Stimulated activated CD8-positive, alpha-beta memory T cell treated with anti-CD3 and anti-CD28 coated beads, Interleukin-4, amount 100 ng/mL, for 1 hour (primary cell): Measurements from ENCODE around the gene MAGI2.

ENCODE experiments used
- DNase-seq, 2 donors: peaks; one replicate each; pipeline ENCODE4 v3.0.0-alpha.2; 2020; ENCODE audit warnings: low read depth in 2 of 2, low spot score in 1 of 2

MAGI2 gene

DNA sequence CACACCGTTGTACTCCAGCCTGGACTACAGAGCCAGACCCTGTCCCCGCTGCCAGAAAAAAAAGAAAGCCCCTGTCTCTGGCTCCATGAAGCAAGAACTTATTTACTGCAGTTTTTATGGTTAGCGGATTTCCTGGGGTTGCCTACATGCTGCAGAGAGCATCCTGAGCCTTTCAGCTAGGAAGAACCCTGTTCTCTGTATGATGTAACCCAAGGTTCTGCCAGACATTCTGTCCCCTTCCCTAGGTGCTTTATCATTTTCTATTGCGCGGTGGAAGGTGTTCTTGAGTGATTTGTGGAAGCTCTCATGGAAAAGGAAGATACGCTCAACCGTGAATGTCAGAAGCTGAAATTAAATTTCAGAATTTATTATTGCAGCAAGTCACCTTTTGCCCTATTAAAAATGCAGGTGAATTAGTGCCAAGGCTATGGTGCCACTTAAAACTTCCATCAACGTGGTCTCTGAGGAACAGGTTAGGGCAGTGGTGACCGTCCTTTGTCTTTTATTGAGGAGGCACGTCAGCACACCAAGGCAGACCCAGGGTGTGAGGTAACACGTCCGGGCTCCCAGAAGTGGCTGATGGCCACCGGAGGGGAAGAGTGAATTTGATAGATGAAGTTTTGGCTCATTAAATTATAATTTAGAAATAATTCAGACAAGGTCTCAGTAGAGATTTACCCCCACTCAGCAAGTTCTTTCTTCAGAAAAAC lies 1381.8 kb downstream of the MAGI2 start:
- no peak for DNase-seq

DNA sequence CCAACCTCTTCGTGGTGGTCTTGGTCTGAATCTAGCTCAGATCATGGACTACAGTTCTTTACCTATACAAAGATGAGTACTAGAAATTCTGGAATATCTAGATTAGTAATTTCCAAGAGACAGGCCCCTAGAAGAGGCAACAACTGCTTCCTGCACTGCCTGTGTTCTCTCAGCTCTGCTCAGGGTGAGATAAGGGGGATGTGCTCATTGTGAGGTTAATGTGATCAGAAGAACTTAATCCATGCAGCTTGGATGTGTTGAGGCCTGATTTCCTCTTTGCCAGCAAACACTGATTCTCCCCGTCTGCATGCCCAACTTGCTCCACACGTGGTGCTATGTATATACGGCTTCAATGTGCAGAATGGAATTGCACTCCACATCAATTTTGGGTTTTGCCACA lies 1386.9 kb downstream of the MAGI2 start:
- DNase-seq: no peak

DNA sequence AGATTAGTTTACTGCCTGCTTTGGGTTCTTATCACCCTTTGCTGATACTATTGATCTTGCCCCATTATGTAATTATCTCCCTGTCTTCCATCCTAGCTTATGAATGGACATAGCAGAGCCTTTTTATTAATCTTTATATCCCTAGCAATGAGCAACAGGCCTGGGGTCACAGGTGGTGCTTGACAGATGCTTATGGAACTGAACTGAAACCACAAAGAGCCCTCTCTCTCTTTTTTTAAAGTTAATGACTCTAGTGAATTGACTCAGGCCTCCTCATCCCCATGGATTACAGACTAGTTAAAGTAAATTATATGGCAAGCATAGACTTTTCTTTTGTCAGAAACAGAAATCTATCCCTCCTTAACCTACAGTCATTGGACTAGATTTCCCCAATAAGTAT lies 1389.7 kb downstream of the MAGI2 start:
- no peak for DNase-seq

DNA sequence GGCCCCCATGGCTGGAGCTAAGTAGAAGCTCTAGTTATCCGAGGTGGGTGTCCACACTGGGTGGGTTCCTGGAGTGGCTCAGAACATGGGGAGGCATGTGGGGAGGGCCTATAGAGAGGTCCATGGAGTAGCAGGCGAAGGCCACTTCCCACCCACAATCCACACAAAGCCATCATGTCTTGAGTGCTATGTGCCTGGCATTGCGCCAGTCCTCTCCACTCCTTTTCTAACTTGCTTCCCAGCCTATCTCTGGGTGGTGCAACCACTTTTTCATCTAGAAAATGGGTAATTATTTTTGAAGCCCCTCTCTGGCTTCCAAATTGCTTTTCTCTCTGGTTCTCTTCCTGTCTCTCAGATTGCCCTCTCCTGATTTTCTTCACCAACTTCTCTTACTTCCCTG lies 1391.3 kb downstream of the MAGI2 start:
- no peak for DNase-seq

DNA sequence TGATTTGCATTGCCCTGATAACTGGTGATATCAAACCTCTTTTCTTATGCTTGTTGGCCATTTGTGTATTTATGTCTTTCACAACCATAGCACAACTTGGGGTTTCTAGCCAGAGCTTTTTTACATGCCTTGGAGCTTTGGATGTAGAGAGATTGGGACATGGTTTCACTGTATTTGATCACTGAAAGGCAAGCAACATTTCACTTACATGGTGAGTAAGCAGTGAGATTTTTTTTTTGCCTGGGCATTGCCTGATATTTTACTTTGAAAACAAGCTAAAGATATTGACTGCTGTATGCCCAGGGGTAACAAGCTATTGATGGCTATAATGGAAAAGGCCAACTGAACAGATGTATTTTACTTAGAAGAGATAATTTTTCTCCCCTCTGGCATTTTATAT lies 1395.9 kb downstream of the MAGI2 start:
- DNase-seq: no peak

DNA sequence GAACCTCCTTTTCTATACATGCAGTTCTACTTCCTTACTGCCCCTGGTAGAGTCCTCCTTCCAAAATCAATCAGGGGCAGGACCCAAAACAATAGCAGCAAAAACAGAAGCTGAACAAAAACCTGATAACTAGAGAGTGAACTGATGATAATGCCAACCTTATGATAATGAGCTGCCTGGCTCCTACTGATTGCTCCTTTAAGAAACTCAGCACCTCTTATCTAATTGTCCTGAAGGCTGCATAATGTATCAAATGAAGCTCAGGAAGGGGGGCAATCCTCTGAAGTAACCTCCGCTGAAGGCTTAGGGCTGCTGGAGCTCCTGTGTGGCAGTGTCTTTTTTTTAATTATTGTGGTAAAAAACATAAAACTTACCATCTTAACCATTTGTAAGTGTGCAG lies 1397.9 kb downstream of the MAGI2 start:
- DNase-seq: no peak

DNA sequence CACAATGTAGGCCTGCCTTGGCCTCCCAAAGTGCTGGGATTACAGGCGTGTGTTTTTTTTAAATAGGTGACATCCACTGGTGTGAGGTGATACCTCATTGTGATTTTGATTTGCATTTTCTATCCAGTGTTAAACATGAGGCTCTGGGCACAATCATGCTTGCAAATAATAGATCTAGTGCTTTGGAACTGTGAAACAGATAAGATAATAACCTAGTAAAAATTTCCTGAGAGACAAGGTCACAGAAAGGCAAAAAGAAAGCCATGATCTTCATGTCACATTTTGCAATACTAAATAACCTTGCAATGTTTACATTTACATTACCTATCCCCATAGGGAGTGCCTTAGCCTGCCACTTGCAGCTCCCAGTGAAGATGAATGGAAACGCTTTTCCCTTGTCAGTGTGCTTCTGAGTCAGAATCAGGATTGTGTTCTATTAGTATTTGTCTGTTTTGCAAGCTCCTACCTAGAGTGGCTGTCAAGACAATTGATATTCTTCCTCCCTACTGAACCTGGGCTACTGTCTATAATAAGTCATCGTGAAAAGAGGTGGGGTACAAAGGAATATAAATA lies 1398.4 kb downstream of the MAGI2 start:
- DNase-seq: no peak

DNA sequence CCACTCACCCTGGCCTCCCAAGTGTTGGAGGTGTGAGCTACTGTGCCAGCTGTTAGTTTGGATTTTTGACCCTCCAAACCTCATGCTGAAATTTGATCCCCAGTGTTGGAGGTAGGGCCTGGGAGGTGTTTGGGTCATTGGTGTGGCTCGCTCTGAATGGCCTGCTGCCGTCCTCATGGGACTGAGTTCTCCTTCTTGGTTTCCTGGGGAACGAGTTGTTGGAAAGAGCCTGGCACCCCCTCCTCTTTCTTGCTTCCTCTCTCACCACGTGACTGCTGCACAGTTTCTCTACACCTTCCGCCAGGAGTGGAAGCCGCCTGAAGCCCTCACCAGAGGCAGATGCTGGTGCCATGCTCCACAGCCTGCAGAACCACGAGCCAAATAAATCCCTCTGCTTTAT lies 1401.4 kb downstream of the MAGI2 start:
- no peak for DNase-seq

DNA sequence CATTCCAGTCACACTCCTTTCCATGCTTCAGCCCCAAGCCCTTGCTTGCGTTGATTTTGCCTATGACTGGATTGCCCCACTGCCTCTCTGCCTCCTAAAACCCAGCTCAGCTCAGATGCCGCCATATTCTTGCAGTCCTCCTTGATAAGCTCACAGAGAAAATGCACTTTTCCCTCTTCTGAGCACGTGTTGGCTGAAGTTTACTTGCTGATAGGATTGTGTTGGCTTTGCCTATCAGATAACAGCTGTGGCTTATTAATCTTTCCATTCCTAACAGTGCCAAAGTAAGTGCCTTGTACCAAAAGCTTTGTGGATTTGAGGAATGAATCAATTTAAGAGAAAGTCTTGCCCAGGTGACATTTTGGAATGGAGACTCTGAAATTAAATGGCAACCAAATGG lies 1405.7 kb downstream of the MAGI2 start:
- no peak for DNase-seq

DNA sequence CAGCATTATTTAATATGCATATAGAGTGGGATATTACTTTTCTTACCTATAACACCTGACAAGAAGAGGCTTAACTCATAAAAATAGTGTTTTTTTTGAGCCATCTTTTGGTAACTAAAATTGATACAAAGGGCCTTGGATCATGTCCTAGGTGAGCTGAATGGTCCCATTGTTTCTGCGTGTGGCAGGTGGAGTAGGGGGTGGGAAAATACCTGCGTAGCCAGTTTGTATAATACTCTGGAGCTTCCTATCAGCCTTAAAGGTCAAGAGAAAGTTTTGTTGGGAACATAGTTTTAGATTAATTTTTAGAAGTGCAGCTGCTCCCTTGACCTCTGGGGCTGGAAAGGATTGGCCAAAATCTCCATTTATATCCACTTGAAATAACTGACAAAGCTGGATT lies 1410.3 kb downstream of the MAGI2 start:
- DNase-seq: no peak

DNA sequence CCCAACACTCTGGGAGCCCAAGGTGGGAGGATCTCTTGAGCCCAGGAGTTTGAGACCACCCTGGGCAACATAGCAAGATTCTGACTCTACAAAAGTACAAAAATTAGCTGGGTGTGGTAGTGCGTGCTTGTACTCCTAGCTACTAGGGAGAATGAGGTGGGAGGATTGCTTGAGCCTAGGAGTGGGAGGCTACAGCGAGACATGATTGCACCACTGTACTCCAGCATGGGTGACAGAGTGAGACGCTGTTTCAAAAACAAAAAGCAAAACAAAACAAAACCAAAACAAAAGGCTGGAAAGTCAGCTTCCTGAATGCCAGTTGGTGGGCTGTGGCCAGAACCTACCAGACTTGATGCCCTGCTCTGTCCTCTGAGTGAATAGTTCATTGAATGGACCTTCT lies 1412.0 kb downstream of the MAGI2 start:
- DNase-seq: no peak

DNA sequence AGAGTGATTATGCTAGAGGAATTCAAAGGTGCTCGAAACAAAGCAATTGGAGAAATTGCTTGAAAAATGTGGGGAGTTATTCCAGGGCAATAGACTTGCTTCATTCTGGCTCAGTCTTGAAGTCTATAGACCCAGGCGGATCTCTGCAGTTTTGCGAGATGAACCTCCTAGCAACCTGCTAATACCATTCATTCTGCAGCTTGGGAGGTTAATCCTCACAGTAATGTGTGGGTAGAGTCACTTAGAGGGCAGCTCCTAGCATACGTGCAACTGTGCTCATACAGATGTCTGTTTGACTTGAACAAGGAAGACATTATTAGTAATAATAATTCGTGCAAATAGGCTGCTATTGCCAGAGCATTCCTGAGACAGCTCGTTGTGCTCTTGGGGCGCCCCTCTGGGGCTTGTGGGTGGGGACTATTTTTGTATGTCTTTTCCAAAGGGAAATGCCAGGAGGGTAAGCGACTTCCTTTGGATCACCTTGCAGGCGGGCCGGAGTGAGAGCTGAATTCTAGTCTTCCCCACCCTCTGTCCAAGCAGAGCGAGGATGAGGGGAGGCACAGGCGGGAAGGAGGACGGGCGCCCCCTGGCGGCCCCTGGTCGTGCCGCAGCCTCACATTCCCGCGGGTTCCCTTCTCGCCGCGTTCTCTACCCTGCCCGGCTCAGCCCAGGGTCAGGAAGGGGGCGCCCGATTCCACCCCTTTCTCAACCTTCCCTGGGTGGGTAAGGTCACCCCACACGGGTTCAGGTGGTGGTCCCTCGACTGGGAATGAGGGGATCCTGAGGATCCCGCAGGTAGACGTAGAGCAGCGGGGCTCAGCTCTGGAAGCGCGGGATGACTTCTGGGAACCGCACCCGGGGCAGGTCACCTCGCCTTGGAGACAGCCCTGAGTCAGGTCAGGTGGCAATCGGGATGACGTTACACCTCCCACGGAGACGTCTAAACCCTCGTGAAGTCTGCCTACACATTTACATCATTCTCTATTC lies 1413.4 kb downstream of the MAGI2 start:
- DNase-seq: no peak

DNA sequence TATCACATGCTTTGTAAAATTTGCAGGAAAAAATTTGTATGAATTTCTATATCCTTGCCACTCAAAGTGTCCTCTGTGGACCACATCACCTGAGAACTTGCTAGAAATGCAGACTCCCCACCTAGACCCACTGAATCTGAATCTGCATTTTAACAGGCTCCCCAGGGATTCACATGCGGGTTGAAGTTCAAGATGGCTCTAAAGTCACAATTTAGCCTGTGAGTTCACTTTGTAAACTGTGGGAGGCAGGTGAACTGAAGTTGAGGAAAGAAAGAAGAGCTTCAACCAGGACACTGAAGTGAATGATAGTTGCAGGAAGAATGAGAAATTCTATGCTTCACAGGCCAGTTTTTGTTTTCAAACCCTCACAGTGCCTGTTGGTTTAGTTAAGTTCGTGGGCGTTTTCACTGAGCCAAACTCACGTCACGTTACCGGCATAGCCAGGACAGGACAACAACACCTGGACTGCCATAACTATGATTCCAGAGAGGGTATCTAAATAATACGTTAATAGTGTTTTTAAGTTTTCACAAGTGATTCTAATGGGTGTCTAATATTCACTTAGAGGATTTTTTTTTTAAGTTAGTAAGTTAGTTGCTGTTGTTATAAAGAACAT lies 1414.9 kb downstream of the MAGI2 start:
- no peak for DNase-seq

DNA sequence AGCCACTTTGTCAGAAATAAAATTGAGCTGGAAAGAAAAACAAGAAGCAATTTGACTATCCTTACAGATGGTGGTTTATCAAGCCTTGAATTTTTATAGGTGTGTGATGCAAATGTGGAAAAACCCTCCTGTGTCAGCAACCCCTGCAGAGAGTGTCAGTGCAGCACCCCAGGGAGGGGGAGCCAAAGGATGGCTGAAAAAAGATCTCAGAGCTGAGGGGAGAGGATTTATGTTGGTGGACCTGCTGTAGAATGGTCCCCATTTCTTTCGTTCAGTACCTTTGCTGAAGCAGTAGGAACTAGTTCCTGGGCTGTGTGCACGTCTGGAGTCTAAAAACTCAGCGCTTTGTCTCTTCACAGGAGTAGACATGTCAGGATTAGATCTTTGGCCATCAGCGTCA lies 1415.9 kb downstream of the MAGI2 start:
- DNase-seq: no peak

DNA sequence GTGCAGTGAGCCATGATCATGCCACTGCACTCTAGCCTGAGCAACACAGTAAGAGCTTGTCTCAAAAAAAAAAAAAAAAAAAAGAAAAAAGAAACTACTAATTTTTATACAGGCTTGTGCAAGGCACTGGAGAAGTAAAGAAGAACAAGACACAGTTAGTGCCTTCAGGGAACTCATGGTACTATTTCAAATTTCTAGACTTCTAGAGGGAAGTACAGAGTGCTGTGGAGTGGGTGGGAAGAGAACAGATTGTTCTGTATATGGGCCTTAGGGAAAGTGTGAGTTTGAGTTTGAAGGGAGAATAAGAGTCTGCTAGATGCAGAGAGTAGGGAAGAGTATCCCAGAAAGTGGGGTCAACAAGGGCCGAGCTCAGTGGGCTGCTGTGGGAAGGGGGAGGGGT lies 1420.1 kb downstream of the MAGI2 start:
- no peak for DNase-seq

DNA sequence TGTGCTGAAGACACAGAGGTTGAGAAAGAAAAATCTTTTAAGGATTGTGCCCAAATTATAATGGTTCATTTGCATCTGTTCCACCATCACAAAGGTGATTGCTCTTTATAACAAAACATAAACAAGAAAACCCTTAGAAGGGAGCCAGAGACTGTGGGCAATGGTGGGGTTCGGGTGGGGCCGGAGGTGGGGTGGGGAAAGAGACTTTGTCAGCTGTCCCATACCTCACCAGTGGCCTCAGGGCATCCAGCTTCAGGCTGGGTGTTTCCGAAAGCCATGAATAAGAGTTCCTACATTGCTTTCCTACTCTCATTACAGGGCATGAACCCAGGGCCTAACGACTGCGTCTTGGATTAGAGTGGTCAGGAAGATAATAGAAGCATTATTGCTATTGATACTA lies 1427.0 kb downstream of the MAGI2 start:
- no peak for DNase-seq

DNA sequence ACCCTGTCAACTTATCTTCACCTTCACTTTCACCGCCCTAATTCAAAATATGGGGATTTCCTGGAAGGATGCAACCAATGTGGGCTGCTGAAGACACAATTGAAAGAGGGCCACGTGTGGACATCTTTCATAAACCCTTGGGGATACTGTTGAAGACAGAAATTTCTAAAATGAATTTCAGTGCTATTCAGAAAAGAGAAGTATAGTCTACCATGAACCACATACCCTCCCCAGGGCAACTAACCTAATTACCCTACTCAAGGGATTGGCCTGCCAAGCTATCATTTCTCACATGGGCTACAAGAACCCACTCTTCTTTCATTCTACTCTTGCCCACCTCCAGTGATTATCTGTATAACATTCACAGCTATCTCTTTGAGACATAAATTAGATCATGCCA lies 1428.9 kb downstream of the MAGI2 start:
- no peak for DNase-seq

DNA sequence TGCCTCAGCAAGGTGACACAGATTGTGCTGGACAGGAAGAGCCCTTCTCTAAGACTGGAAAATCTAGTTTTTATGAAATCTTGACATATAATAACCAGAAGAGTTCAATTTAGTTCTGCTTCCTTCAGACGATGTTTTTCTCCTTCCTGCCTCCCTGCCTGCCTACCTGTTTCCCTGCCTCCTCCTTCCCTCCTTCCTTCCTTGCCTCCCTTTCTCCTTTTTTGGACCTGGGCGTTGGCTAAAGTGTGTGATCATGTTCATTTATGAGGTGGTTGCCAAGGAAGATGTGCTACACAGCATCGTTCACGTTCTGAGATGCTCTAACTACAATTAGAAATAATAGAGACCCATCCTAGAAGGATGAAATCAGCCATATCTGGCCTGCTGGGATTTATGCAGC lies 1430.3 kb downstream of the MAGI2 start:
- DNase-seq: no peak

DNA sequence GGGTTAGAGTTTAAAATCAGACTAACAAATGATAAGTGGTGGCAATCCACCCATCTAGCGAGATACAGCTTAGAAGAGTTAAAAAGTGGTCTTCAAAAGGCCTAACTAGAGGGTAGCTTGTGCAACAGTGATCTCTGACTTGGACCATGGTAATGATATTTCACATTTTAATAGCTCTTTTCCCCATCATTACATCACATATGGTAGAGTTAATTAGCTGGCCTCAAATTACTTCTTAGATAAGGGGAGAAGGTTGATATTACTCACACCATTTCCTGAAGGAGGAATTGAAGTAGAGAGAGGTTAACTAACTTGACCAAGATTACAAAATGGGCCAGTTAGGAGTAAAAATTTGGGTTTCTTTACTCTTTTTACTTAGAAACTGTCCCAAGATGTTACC lies 1431.3 kb downstream of the MAGI2 start:
- DNase-seq: no peak

DNA sequence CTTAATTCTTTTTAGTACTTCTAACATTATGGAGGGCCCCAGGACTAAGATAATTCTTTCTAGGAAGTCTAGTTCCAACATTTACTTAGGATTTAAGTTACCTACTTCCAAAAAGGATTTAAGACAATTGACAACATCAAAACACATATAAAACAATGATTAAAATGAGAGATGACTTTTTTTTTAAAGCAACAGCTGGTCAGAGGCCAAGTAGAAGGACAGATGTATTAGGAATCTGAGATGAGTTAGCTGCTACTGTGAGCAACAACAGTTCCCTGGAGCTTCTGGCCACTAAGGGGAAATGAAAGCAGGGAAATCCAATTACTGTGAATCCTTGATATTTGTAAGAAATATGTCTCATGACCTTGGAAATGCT lies 1432.6 kb downstream of the MAGI2 start:
- no peak for DNase-seq

DNA sequence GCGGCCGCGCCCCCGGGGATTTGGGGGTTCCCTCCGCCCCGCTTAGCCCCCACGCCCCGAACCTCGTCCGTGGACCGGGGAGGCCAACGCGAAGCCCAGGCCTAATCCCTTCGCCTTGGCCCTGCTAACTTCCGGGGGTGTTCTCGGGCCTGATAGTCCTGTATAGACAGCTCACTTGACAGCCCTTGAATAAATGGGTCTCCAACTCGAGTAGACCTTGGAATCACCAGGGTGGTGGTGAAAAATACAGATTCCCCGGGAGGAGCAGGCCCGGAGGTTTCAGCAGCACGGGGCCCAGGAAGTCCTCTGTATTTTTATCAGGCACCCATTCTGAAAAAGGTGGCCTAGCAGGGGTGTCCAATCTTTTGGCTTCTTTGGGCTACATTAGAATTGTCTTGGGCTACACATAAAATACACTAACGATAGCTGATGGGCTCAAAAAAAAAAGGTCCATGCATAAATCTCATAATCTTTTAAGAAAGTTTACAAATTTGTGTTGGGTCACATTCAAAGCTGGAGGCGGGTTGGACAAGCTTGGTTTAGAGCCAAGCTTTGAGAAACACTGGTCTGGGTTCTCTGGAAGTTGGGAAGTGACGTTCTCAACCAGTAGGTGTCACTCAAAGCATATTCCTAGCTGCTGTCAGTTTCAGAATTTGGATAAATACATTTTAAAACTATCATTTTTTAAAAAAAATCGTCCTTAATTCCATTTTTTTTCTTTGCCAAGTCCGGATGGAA lies 1433.2 kb downstream of the MAGI2 start:
- DNase-seq: no peak
